Gastroesophageal sphincter (tissue), 3 donors: ENCODE measurements around the gene MAK.

ENCODE experiments used
- CTCF ChIP-seq, 4 experiments: fragments of 200-600 bp in 2 of 4; fragments of 450-650 bp in 2 of 4; sonication (generic) in 1 of 4; IDR thresholded peaks; one replicate each; pipeline ENCODE4 v1.5.1; 2017 to 2019; ENCODE audit warnings: antibody characterized with exemption in 4 of 4, mild to moderate bottlenecking in 2 of 4, moderate library complexity in 2 of 4
- EP300 ChIP-seq: sonication (generic); formaldehyde crosslinking; IDR thresholded peaks from one replicate; pipeline ENCODE4 v1.6.1; 2017; ENCODE audit warnings: antibody characterized with exemption, mild to moderate bottlenecking

DNA sequence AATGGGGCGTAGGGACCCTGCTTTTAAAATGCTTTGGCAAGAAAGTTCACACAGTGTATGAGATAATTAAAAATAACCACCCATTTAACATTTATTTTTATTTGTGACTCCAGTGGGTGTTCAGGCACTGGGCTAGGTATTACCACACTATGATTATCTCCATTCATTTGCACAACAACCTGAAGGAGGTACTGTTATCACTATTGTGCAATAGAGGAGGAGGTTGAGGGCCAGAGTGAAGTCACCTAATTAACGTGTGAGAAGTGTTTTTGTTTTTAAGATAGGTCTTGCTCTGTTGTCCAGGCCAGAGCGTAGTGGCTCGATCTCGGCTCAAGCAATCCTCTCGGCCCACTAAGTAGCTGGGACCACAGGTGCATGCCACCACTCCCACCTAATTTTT lies 29.2 kb downstream of the MAK start:
- TF ChIP-seq CTCF (IDR thresholded peaks at IDR 0.05), result no peak
- TF ChIP-seq EP300, result no peak
